Activated CD8-positive, alpha-beta memory T cell treated with anti-CD3 and anti-CD28 coated beads, Interleukin-2, amount 50 U/mL, for 48 hours (primary cell): ENCODE data around the gene EEF1G.
"Not testable (repeated sequence)": the region's sequence is repeated elsewhere in the genome, so short reads cannot be mapped to it uniquely, and the experiment has no call there.

ENCODE experiments used
- DNase-seq: peaks from one replicate; pipeline ENCODE4 v3.0.0-alpha.2; 2020

Gene EEF1G

DNA sequence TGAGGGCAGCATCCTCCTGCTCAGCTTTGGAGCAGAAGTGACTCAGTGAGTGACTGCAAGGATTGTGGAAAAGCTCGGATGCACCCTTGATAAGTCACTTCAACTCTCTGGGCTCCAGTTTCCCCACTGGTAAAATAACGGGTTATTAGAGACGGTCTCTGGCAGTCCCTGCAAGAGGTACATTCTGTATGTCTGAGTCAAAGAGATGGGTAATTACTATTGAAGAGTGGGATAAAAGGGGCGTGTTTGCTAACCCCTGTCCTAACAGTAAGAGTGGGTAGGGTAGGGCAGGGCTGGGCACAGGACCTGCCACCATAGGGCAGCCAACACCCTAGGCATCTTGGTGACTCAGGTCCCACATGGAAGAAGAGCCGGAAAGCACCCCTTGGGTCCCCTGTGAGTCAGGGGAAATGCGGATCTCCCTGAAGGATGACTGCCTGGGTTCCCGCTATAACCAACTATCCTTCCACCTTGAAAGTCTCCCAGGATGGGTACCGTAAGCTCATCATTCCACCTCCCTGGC is 19.8 kb downstream of the EEF1G start:
- no peak for DNase-seq

DNA sequence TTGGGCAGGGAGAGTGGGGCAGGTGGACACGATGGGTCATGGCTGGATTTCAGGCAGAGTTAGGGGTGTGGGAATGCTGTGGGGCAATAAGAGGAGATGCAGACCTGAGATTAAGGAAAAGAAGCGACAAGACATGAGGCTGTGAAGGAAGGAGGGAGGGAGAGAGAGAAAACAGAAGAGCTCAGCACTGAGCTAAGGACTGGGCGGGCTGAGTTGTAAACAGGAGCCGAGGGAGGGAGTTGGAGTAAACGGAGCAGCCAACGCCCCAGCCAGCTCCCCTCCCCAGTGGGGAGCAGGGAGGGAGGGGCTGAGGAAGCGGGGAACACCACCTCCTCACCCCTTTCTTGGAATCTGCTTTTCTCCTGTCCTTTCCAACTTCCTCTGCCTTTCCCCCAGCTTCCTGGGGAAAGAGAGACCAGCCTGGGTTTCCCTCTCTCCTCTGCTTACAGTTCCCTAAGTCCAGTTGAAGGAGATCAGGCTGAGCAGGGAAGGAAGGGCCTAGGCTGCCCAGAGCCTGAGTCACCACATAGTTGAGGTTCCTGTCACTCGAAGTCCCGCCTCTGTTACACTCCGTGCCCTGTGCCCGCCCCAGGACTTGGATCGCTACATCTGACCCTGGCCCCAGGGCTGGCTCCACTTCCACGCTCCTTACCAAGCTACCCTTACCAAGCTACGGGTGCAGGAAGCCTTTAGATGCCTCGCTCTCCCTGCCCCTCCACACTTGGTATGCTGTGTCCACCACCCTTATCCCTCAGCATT is 20.4 kb downstream of the EEF1G start:
- DNase-seq: peak; percentile 66

DNA sequence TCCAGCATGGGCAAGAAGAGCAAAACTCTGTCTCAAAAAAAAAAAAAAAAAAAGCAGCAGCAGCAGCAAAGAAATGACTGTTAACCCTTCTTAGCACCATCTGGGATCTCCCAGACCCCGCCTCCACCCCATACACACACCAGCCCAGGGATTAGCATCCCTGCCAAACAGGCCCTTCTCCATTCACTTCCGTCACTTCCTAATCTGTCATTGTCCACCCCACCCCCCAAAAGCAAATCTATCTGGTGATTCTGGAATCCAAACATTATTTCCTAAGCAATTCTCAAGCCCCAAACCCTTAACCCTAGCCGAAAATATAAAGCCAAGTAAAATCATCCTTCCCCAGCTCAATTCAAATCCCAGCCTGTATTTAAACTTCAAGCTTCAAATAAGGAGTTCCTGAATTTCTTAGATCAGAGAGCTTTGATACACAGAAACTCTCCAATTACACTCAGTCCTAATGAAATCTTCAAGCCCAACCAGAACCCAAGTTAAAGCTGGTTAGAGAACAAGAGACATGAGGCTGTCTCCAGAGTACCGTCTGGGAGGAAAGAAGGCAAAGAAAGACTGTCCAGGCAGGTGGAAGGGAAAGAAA is 21.1 kb downstream of the EEF1G start:
- no peak for DNase-seq

DNA sequence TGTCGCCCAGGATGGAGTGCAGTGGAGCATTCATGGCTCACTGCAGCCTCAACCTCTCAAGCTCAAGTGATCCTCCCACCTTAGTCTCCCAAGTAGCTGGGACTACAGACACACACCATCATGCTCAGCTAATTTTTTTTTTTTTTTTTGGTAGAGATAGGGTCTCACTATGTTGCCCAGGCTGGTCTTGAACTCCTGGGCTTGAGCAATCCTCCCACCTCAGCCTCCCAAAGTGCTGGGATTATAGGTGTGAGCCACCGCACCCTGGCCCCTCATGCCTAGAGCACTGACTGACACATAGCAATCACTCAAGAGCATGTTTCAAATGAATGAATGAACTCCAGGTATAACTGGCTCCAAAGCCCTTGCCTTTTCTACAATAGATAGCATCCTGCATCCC is 23.2 kb downstream of the EEF1G start:
- not testable (repeated sequence) for DNase-seq

DNA sequence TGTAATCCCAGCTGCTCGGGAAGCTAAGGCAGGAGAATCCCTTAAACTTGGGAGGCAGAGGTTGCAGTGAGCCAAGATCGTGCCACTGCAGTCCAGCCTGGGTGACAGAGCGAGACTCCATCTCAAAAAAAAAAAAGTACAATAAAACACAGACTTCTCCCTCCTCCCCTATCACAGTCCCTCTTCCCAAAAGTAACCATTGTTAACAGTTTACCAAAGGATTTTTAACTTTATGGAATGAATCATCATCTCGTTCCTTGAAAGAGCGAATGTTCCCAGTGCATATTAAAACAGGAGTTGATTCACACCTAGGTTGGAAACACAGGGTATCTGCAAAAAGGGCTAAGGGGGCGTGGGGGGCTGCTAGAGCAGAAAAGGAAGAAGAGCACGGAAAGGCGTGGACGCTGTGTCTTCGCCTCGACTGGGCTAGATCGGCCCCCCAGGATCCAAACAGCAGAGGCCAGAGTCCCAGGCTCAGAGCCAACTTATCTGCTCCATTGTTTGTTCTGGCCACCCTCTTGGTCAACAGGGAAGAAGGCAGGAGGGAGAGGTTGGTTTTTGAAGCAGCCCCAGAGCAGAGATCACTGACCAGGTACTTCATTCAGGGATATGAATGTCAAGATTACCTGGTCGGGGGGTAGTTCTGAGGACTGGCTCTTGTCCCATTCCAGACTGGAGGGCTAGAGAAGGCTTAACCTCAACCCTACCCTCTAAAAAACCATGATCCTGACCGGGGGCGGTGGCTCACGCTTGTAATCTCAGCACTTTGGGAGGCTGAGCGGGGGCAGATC is 25.0 kb downstream of the EEF1G start:
- DNase-seq: no peak

DNA sequence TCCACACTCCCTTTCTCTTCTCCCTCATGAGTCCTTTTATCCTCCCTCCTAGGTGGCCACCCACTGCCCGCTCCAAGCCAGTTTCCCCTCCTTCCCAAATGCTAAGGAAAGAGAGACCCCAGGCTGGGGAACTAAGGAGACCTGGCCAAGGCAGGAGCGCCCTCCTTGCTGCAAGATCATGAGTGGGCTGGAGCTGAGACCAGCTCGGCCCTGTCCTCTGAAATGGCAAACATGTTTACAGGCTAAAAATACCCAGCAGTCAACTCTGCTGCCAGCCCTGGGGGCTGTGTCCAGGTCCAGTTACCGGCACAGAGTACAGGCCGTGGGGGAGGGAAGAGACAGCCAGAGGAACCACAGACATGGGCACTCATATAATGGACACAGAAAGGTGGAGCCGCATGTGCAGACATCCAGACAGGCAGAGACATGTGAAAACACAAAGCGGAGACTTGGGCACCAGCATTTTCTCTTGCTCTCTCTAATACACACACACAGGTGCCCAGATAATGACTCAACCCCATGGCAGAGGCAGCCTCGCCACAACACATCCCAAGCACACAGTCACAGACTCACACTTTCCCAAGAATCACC is 25.9 kb downstream of the EEF1G start:
- no peak for DNase-seq

DNA sequence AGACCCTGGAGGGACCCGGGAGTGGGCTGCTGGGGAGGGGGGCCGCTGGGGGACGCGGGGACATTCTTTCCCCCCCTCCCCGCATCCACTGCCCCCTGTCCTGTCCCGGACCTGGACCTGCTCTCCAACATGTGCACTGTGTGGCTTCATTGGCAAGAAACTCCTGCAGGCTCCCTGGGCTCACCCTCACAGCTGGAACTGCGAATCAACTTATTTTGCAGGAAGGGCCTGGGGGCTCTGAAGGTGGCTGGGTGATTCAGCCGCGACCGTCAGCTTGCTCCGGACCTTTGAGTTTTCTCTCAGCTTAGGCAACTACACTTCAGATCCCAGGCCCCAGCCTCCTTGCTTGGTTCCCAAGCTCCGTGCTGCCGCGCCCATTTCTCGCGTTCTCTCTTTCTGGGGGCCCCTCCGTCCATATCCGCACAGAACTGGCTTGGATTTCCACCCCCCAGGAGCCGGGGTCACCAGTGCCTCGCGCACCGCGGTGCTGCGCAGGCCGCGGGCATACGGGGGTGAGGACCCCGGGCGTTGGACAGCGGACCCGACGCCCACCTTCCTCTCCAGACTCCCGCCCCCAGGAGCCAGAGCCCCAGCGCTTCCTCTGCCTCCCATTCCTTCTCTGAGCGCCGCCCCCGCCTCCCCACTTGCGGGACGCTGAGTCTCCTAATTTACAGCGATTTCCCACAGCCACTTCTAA is 26.6 kb downstream of the EEF1G start:
- DNase-seq: no peak

DNA sequence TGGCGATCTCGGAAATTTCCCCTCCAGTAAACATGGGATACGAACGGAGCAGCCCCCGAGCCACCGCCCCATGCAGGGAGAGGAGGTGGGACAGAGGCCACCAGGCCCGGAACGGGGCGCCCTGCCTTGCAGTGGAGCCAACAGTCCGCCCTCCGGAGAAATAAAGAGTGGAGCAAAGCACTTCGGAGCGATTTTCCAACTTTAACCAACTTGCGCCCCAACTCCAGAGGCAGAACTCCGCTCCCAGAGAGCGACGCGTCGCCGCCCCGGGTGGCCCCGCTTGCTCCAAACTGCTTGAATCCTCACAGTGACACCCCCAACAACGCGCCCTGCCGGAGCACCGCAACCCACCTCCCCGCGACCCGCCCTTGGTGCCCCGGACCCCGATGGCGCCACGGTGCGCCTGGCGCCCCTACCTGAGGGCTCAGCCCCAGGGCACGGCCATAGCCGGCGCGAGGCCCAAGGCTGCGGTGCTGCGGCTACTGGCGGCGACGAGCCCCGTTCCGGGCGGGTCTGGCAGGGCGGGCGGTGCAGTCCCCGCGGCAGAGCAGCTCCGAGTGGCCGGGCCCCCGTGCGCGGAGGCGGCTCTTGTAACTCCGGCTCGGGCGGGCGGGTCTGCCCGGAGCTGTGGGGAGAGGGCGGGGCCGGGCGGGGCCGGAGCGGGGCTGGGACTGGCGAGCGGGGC is 27.3 kb downstream of the EEF1G start, which contains the start of gene AHNAK:
AHNAK (minus strand) TSS at position 563 of the 685 bp plus-strand sequence. CDS start 10,708 bp downstream, outside the sequence.
- DNase-seq: peak; percentile 85

DNA sequence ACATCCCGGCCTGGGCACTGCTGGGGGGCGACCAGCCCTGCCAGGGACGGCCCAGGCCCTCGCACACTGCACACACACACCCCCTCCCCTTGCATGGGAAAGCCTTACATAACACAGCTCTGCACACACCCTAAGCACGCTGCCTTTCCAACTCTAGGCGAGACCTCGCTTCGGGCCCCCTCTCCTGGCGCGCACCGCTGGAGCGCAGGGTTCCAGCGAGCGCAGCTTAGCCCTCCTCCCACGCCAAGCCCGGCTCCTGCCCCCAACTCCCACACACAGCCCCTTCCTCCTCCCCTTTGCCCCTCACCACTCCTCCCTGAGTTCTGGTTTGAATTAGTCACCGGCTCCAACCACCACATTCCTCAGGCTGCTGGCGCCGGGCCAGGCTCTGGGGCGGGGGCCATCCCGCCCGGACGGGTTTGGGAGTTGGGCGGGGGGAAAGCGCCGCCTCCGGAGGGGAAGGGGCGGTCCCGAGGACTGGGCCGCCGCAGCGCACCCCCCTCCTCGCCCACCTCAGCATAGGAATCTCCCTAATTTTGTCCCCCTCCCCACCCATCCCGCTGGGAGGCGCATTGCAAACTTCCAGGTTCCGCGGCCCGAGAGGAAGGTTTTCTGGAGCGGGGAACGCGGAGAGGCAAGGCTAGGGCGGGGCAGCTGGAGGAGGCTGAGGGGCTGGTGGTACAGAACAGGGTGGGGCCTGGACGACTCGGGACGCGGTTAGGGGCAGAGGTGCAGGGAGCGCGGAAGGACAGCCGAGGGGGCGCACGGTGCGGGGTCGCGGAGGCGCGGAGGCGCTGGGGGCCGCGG is 28.1 kb downstream of the EEF1G start:
- peak; percentile 73 for DNase-seq

DNA sequence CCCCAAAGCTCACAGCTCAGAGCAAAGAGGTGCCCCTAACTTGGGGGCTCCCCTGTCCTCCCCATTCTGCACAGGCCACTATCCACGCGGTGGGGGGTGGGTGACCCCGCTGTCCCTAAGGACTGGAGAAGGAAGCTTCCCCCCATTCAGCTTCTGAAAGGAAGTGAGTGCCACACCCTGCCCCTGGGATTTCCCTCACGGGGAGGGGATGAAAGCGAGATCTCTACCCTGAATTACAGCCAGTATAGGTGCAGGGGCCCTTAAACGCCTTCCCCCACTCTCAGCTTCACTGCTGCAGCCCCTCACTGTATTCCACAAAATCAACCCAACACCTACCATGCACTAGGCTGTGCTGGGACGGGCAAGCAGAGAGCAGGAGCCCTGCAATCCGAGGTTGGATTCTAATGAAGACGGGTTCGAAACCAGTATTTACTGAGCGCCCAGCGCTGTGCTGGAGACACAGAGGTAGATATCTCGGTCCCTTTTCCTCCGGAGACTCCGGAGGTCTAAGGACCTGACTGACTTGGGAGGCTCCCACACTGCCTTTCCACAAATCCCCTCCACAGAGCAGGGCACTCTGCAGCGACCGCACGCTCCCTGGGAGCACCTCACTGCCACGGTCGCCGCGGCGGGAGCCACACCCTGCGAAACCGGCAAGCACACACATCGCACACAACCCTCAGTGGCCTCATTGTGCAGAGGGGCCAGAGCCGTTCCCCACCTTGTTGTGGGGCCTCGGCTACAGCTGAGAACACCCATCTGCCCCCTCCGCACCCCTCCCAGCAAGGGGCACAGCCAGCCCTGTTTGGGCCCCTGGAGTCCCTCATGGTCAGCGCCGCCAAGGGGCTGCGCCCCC is 28.9 kb downstream of the EEF1G start:
- DNase-seq: peak; percentile 68

DNA sequence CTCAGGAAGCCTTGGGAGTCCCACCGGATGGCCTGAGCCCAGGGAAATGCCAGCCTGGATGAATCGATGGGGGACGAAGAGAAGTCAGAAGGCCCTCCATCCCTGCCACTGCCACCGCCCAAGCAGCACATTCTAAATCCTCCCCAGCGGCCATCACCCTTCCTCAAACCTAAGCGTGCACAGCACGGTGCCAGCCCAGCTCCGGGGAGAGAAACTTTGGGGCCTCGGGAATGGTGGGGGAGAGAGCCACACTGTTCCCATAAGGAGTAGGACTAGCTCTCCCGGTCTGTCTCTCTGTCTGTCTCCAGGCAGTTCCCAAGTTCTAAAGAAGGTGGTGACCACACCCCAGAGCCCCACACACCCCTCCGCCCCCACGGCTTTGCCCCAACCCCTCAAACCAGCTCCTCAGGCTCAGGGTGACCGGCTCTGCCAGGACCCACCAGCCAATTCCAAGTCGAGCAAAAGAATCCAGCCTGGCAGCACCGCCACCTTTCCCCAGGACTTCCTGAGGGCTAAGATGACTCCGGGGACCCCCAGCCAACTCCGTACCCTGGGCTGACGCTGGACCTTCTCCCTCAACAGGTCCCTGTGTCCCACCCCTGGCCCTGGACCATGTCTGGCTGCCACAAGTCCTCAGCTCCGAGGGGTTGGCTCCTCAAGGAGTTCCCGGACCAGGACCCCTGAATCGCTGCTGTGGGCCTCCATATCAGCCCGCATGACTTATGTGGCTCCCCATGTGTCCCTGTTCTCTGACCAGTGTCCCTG is 29.8 kb downstream of the EEF1G start:
- no peak for DNase-seq

DNA sequence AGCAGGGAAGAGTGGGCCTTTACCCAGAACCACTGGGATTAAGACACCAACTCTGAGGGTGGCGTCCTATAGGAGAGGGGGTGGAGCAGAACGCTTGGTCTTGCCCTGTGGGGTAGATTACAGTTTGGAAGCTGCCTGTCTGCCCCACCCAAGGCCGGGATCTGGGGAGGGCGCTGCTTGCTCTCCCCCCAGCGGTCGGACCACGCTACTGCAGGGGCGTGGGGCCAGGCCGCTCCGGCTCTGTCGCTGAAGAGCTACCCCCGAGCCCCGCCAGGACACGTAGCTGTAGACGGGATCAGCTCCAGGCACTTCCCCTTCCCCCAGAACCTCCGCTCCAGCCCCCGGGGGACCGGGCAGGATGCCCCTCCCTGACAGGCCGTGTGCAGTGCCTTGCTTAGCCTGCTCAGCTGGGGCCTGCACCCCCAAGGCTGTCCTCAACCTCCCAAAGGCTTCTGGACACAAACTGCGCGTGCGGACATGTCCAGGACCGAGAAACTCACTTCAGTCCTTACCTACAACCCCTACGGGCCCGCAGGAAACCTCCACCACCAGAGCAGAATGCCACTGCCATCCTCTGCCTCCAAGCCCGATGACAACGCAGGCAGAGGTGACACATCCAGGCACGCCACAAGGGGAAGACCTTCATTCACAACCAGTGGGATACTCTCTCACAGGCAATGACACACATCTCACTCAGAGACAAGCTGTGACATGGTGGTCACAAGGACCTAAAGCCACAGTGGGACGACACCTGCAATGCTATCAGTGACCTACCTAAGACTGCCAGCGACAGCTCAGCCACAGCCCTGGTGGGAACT is 30.7 kb downstream of the EEF1G start:
- peak; percentile 92 for DNase-seq

DNA sequence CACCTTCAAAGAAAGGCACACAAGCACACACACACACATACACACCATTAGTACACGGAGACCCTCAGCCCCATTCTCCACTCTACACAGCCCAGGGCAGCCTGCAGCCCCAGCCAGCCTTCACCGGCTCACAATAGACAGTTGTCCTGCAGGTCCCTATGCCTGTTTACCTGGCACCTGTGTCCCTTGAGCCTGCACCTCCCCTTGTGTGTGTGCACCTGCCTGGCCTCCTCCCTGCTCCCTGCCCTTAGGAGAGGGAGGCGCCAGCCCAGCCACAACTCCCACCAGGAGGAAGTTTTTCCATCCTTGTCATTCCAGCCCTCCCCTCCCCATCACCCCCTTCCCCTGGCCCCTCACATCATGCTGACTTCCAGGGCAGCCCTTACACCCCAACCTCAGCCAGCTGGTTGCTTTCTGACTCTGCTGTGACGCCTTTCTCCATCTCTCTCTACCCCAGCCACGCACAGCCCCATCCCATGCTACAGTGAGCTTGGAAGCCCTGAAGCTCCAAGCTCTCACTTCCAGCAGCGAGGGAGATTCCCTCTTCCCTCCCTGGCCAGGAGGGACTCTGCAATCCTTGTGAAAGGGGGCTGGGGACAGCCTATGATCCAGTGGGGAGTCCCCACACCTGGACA is 31.5 kb downstream of the EEF1G start:
- DNase-seq: no peak

DNA sequence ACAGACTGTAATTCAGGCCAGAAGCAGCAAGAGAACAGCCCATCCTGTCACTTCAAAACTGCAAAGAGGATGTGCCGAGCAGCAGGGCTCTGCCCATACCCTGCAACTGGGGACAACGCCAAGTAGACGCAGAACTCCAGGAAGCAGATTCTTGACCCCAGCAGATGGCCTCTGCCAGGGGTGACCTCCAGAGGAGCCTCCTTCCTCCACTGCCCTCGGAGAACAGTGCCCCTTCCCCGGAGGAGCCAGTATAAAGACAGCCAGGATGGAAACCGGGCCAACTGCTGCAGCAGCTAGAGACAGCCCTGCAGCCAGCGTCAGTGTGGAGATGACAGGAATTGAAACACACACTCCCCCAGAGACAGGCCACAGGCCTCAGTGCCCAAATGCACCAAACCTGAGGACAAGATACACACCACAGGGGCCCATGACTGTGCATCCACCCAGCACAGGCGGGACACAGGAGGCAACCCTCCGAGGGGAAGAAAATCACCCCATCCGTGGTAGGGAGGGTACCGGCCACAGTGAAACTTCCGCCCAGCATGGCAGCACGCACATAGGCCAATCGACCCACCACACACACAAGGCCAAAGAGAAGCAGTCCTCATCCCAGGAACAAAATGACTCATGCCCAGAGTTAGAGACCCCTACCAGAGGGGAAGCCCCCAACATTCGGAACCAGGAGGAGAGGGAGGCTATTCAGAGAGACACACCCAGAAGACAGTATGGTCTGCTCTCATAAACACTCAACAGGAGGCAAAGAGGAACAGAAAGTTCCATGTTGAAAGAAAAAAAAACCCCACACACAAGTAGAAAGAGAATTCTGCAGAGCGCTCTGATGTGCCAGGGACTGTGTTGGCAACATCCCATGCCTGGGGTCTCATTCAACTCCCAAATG is 32.6 kb downstream of the EEF1G start:
- DNase-seq: peak; percentile 69

DNA sequence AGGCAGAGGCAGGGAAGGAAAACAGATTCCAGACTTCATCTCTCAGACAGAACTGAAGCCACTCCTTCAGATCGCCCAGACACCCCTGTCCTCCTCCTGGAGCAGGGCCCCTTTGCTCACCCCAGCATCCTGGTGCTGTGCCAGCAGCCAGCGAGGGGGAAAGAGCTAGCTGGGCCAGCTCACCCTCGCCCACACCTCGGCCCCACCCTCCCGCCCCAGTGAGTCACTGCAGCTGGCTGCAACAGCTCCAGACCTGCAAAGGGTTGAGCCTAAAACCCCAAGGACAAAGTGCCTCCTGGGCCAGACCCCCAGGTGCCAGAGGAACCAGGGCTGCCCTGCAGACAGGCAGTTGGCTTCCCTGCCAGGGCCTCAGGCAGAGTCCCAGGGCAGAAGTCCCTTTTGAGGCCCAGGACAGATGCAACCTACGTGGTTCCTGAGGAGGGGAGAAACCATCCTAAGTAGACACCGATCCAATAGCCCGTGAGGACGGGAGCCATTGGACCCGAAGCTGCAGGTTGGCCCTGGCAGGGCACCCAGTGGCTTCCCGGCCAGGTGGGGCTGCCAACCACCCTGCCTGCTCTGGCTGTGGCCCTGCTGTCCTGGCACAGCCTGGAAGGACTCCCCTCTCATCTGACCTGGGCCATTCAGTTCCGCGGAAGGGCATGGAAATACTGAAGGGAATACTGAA is 34.3 kb downstream of the EEF1G start:
- peak; percentile 75 for DNase-seq
